ENCODE measurements around the gene PRDM16. TPM values are rescaled to one million over a fixed set of nuclear protein-coding genes. Genes with fewer than 3 reads are reported as not detected.

The PRDM16 gene
- total RNA-seq, 1 experiment from 2014 or later, result 1.6 TPM

- ChIA-PET POLR2A (no interaction called here), CTCF (no interaction called here)
- DNase-seq (ENCODE audit: low spot score) (no peak), ATAC-seq (no peak)
- H3K4me1 Mint-ChIP-seq, result no peaks in the 10 kb centered on the region
- no peaks in the 10 kb centered on the region for H3K9me3 Mint-ChIP-seq
- H3K27me3 Mint-ChIP-seq (ENCODE audit: low read depth), result no peaks in the 10 kb centered on the region
- no peak overlapping the region for H3K4me3 Mint-ChIP-seq
- H3K27ac Mint-ChIP-seq, result no peak overlapping the region
- TF ChIP-seq ZNF512 (CRISPR knock-in tag; IDR thresholded peaks at IDR 0.05; ENCODE audit: borderline replicate concordance), result no peak
- TF ChIP-seq RELA (CRISPR knock-in tag; IDR thresholded peaks at IDR 0.05; ENCODE audit: borderline replicate concordance), result no peak
- TF ChIP-seq ZSCAN18 (CRISPR knock-in tag; IDR thresholded peaks at IDR 0.05), result no peak
- no peak for TF ChIP-seq MXD4 (CRISPR knock-in tag; IDR thresholded peaks at IDR 0.05; ENCODE audit: borderline replicate concordance)
- TF ChIP-seq HMGA2 (CRISPR knock-in tag; IDR thresholded peaks at IDR 0.05), result no peak
- TF ChIP-seq NR3C1 (CRISPR knock-in tag; conservative IDR thresholded peaks at IDR 0.05; ENCODE audit: low read depth), result no peak
- TF ChIP-seq ZMAT4 (CRISPR knock-in tag; IDR thresholded peaks at IDR 0.05), result no peak
- no peaks in the 10 kb centered on the region for H3K36me3 Mint-ChIP-seq
Observed at GRCh38 chr1:3183411-3183810, 114.4 kb downstream of the PRDM16 start.

- H3K4me3 Mint-ChIP-seq, result no peak overlapping the region
- H3K36me3 Mint-ChIP-seq, result no peaks in the 10 kb centered on the region
- no peaks in the 10 kb centered on the region for H3K27me3 Mint-ChIP-seq (ENCODE audit: low read depth)
- TF ChIP-seq ERG (CRISPR knock-in tag; IDR thresholded peaks at IDR 0.05) (no peak), SMAD4 (CRISPR knock-in tag; IDR thresholded peaks at IDR 0.05) (no peak), IRF2 (CRISPR knock-in tag; IDR thresholded peaks at IDR 0.05; ENCODE audit: borderline replicate concordance, low read depth) (no peak), KAT7 (CRISPR knock-in tag; IDR thresholded peaks at IDR 0.05; ENCODE audit: borderline replicate concordance) (no peak), ATF3 (CRISPR knock-in tag; conservative IDR thresholded peaks at IDR 0.05) (no peak)
- CTCF ChIA-PET, result no interaction called here
- POLR2A ChIA-PET, result no interaction called here
- H3K4me1 Mint-ChIP-seq, result no peaks in the 10 kb centered on the region
- no peaks in the 10 kb centered on the region for H3K9me3 Mint-ChIP-seq
- no peak for DNase-seq (ENCODE audit: low spot score)
- ATAC-seq, result no peak
- no peak overlapping the region for H3K27ac Mint-ChIP-seq
Observed at GRCh38 chr1:3183813-3184212, 114.8 kb downstream of the PRDM16 start.

GRCh38 chr1:3184666-3185065 lies 115.7 kb downstream of the PRDM16 start:
- Mint-ChIP-seq H3K27ac (no peak overlapping the region), H3K4me1 (no peaks in the 10 kb centered on the region), H3K9me3 (no peaks in the 10 kb centered on the region), H3K36me3 (no peaks in the 10 kb centered on the region), H3K4me3 (no peak overlapping the region), H3K27me3 (ENCODE audit: low read depth) (no peaks in the 10 kb centered on the region)
- ATAC-seq (no peak), DNase-seq (ENCODE audit: low spot score) (no peak)
- ChIA-PET POLR2A (no interaction called here), CTCF (no interaction called here)
- TF ChIP-seq ZNF423 (CRISPR knock-in tag; IDR thresholded peaks at IDR 0.05), result no peak
- TF ChIP-seq AFF4 (CRISPR knock-in tag; IDR thresholded peaks at IDR 0.05; ENCODE audit: borderline replicate concordance), result no peak
- TF ChIP-seq CREM (CRISPR knock-in tag; IDR thresholded peaks at IDR 0.05), result no peak
- TF ChIP-seq NR3C1 (CRISPR knock-in tag; conservative IDR thresholded peaks at IDR 0.05; ENCODE audit: low read depth), result no peak
- TF ChIP-seq NR1H2 (CRISPR knock-in tag; IDR thresholded peaks at IDR 0.05), result no peak
- TF ChIP-seq USF2 (CRISPR knock-in tag; IDR thresholded peaks at IDR 0.05), result no peak
- TF ChIP-seq MAX (CRISPR knock-in tag; IDR thresholded peaks at IDR 0.05), result no peak
- TF ChIP-seq GRHL2 (CRISPR knock-in tag; IDR thresholded peaks at IDR 0.05; ENCODE audit: insufficient replicate concordance, severe bottlenecking), result no peak
- TF ChIP-seq HMGXB4 (CRISPR knock-in tag; IDR thresholded peaks at IDR 0.05), result no peak
